ENCODE measurements around the gene AHSA1. TPM values are rescaled to one million over a fixed set of nuclear protein-coding genes. Genes with fewer than 3 reads are reported as not detected.

AHSA1 gene
- total RNA-seq, 3 donors from 2014 or later (not counting 1 experiment from before 2014, with no cell fraction given): 70.4 to 101 (median 94.3) TPM

GRCh38 chr14:77469067-77469505 lies 11.2 kb downstream of the AHSA1 start:
- no peak overlapping the region for H3K4me3 ChIP-seq (ENCODE audit: low read length)
- no peak overlapping the region for H3K27ac ChIP-seq (ENCODE audit: low read length)
- ATAC-seq: no peak
- Mint-ChIP-seq H3K27ac (no peak overlapping the region), H3K9me3 (no peaks in the 10 kb centered on the region), H3K4me1 (no peaks in the 10 kb centered on the region), H3K36me3 (peaks cover 11% of the 10 kb centered on the region), H3K27me3 (ENCODE audit: low read depth in 2 of 2) (no peaks in the 10 kb centered on the region), H3K4me3 (no peak overlapping the region)
- TF ChIP-seq CTCF (IDR thresholded peaks at IDR 0.05): no peak
- no peaks in the 10 kb centered on the region for H3K9me3 ChIP-seq (ENCODE audit: control insufficient read depth, insufficient read depth, low read length)
- intact Hi-C loops (cut with micrococcal nuclease): no loop called here
- 97% methylated on average over 13 of the region's 14 CpGs for WGBS (ENCODE audit: insufficient coverage)
- H3K36me3 ChIP-seq (ENCODE audit: control insufficient read depth, insufficient read depth, low read length): peaks cover 50% of the 10 kb centered on the region
- H3K27me3 ChIP-seq (ENCODE audit: control insufficient read depth, insufficient read depth, low read length): no peaks in the 10 kb centered on the region
- DNase-seq: no peak
- H3K4me1 ChIP-seq (ENCODE audit: control insufficient read depth, insufficient read depth, low read length): no peaks in the 10 kb centered on the region

- WGBS (ENCODE audit: insufficient coverage): 100% methylated on average over 1 of the region's 1 CpG
- H3K9me3 ChIP-seq (ENCODE audit: control insufficient read depth, insufficient read depth, low read length): no peaks in the 10 kb centered on the region
- no peaks in the 10 kb centered on the region for H3K4me1 ChIP-seq (ENCODE audit: control insufficient read depth, insufficient read depth, low read length)
- intact Hi-C loops (cut with micrococcal nuclease): no loop called here
- no peak overlapping the region for H3K4me3 ChIP-seq (ENCODE audit: low read length)
- no peaks in the 10 kb centered on the region for H3K4me1 Mint-ChIP-seq
- DNase-seq (no peak), ATAC-seq (no peak)
- H3K27ac ChIP-seq (ENCODE audit: low read length): no peak overlapping the region
- H3K27ac Mint-ChIP-seq: no peak overlapping the region
- H3K36me3 ChIP-seq (ENCODE audit: control insufficient read depth, insufficient read depth, low read length): peaks cover 46% of the 10 kb centered on the region
- H3K4me3 Mint-ChIP-seq: no peak overlapping the region
- peaks cover 11% of the 10 kb centered on the region for H3K36me3 Mint-ChIP-seq
- no peaks in the 10 kb centered on the region for H3K9me3 Mint-ChIP-seq
- no peaks in the 10 kb centered on the region for H3K27me3 ChIP-seq (ENCODE audit: control insufficient read depth, insufficient read depth, low read length)
- TF ChIP-seq CTCF (IDR thresholded peaks at IDR 0.05): no peak
- H3K27me3 Mint-ChIP-seq (ENCODE audit: low read depth in 2 of 2): no peaks in the 10 kb centered on the region
These were observed 11.6 kb downstream of the AHSA1 start for GRCh38 chr14:77469539-77469938.

GRCh38 chr14:77470224-77470870 lies 12.5 kb downstream of the AHSA1 start:
- Histone ChIP-seq H3K4me1 (ENCODE audit: control insufficient read depth, insufficient read depth, low read length) (no peaks in the 10 kb centered on the region), H3K9me3 (ENCODE audit: control insufficient read depth, insufficient read depth, low read length) (no peaks in the 10 kb centered on the region), H3K4me3 (ENCODE audit: low read length) (no peak overlapping the region), H3K27me3 (ENCODE audit: control insufficient read depth, insufficient read depth, low read length) (no peaks in the 10 kb centered on the region), H3K36me3 (ENCODE audit: control insufficient read depth, insufficient read depth, low read length) (peaks cover 38% of the 10 kb centered on the region), H3K27ac (ENCODE audit: low read length) (no peak overlapping the region)
- no peak overlapping the region for H3K4me3 Mint-ChIP-seq
- no peak for DNase-seq
- intact Hi-C loops (cut with micrococcal nuclease): no loop called here
- H3K27ac Mint-ChIP-seq: no peak overlapping the region
- peaks cover 4% of the 10 kb centered on the region for H3K36me3 Mint-ChIP-seq
- ATAC-seq: no peak
- WGBS (ENCODE audit: insufficient coverage): 92% methylated on average over 5 of the region's 5 CpGs
- no peak for TF ChIP-seq CTCF (IDR thresholded peaks at IDR 0.05)
- H3K9me3 Mint-ChIP-seq: no peaks in the 10 kb centered on the region
- no peaks in the 10 kb centered on the region for H3K4me1 Mint-ChIP-seq
- no peaks in the 10 kb centered on the region for H3K27me3 Mint-ChIP-seq (ENCODE audit: low read depth in 2 of 2)

GRCh38 chr14:77473921-77474320 lies 16.0 kb downstream of the AHSA1 start:
- H3K27ac ChIP-seq (ENCODE audit: low read length): no peak overlapping the region
- H3K4me3 ChIP-seq (ENCODE audit: low read length): no peak overlapping the region
- H3K27me3 Mint-ChIP-seq (ENCODE audit: low read depth in 2 of 2): no peaks in the 10 kb centered on the region
- WGBS (ENCODE audit: insufficient coverage): 88% methylated on average over 5 of the region's 5 CpGs
- H3K4me1 Mint-ChIP-seq: no peaks in the 10 kb centered on the region
- H3K9me3 ChIP-seq (ENCODE audit: control insufficient read depth, insufficient read depth, low read length): no peaks in the 10 kb centered on the region
- no peaks in the 10 kb centered on the region for H3K9me3 Mint-ChIP-seq
- no peak overlapping the region for H3K4me3 Mint-ChIP-seq
- H3K4me1 ChIP-seq (ENCODE audit: control insufficient read depth, insufficient read depth, low read length): no peaks in the 10 kb centered on the region
- intact Hi-C loops (cut with micrococcal nuclease): no loop called here
- TF ChIP-seq CTCF (IDR thresholded peaks at IDR 0.05): no peak
- no peaks in the 10 kb centered on the region for H3K36me3 Mint-ChIP-seq
- ATAC-seq (no peak), DNase-seq (no peak)
- H3K27ac Mint-ChIP-seq: no peak overlapping the region
- peaks cover 11% of the 10 kb centered on the region for H3K36me3 ChIP-seq (ENCODE audit: control insufficient read depth, insufficient read depth, low read length)
- H3K27me3 ChIP-seq (ENCODE audit: control insufficient read depth, insufficient read depth, low read length): no peaks in the 10 kb centered on the region

Measured in natural killer cell (primary cell).